H1 (cell line): ENCODE data around the gene ZNF765. TPM values are rescaled to one million over a fixed set of nuclear protein-coding genes. Genes with fewer than 3 reads are reported as not detected.

ENCODE experiments used
- ATF3 ChIP-seq: IDR thresholded peaks from 2 replicates; pipeline ENCODE4 v1.6.1; 2011; ENCODE audit warnings: low read depth, mild to moderate bottlenecking, low read length; ENCODE audit not compliant: insufficient read depth
- CHD1 ChIP-seq: IDR thresholded peaks from 2 replicates; pipeline ENCODE4 v1.6.1; 2012; ENCODE audit warnings: low read depth, low read length, improper control_type of control experiment
- CHD7 ChIP-seq: fragments of 300-600 bp; sonication (generic); IDR thresholded peaks from 2 replicates; pipeline ENCODE4 v1.7.1; 2012; ENCODE audit warnings: low read length, moderate library complexity, mild to moderate bottlenecking, inconsistent platforms; ENCODE audit not compliant: insufficient replicate concordance
- polyA plus RNA-seq, 7 experiments: library from polyadenylated mRNA; depleted of rRNA in 3 of 7; stranded (reverse) in 5 of 7; unstranded in 2 of 7; fragments of >200 nt in 5 of 7; fragments of 200-250 nt in 2 of 7; gene quantifications; 1 replicate in 5 of 7; 2 replicates in 1 of 7; 4 replicates in 1 of 7; pipeline versions ENCODE4 v1.2.1 to v1.2.3, GENCODE V29; 2011 to 2013; ENCODE audit warnings: missing spikeins in 2 of 7, mixed read lengths in 2 of 7
- total RNA-seq: library from RNA; stranded (reverse); fragmentation: NEBNext Ultra II Directional; extraction: Animal tissue kit (Norgen Biotek cat#: 25700); gene quantifications from 2 replicates; pipeline ENCODE4 v1.2.1, GENCODE V29; 2021

ZNF765 gene
- total and polyA plus RNA-seq, 2 of the 8 experiments (the other 6 are each of a cell fraction or from before 2014, with no cell fraction given), result 4.5 to 22.3 TPM

GRCh38 chr19:53357821-53358581 lies 36.9 kb upstream of the ZNF765 start (continued):
- TF ChIP-seq CHD7 (no peak), ATF3 (no peak), CHD1 (no peak)
